GM12872 (cell line): Measurements from ENCODE around the gene PRSS22.

Experiments used
- TF ChIP-seq, protein P1 (sequence below): IDR thresholded peaks from 3 replicates; pipeline ENCODE4 v1.5.1; 2011; ENCODE audit warnings: low read depth, mild to moderate bottlenecking, low read length, moderate library complexity; ENCODE audit not compliant: insufficient read depth

Gene PRSS22

DNA sequence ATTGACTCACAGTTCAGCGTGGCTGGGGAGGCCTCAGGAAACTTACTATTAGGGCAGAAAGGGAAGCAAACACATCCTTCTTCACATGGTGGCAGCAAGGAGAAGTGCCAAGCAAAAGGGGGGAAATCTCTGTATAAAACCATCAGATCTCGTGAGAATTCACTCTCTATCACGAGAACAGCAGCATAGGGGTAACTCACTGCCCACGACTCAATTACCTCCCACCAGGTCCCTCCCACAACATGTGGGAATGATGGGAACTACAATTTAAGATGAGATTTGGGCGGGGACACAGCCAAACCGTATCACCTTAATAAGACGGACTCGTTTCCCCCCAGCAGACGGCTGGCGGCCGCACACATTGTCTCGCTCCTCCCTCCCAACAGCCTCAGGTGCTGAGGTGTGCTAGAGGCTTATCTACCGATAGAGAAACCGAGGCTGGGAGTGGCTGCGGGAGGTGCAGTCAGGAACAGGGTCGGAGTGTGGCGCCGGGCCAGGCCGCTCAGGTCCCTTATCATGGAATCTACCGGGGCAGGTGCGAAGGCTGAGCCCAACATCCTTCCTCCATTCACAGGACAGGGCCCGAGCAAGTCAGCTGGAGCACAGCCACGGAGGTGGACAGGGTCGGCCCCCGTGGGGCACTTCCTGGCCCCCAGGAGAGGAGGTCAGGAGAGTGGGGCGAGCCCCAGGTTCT lies 32.8 kb downstream of the PRSS22 start:
- TF ChIP-seq, protein P1, sequence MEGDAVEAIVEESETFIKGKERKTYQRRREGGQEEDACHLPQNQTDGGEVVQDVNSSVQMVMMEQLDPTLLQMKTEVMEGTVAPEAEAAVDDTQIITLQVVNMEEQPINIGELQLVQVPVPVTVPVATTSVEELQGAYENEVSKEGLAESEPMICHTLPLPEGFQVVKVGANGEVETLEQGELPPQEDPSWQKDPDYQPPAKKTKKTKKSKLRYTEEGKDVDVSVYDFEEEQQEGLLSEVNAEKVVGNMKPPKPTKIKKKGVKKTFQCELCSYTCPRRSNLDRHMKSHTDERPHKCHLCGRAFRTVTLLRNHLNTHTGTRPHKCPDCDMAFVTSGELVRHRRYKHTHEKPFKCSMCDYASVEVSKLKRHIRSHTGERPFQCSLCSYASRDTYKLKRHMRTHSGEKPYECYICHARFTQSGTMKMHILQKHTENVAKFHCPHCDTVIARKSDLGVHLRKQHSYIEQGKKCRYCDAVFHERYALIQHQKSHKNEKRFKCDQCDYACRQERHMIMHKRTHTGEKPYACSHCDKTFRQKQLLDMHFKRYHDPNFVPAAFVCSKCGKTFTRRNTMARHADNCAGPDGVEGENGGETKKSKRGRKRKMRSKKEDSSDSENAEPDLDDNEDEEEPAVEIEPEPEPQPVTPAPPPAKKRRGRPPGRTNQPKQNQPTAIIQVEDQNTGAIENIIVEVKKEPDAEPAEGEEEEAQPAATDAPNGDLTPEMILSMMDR = no peak

DNA sequence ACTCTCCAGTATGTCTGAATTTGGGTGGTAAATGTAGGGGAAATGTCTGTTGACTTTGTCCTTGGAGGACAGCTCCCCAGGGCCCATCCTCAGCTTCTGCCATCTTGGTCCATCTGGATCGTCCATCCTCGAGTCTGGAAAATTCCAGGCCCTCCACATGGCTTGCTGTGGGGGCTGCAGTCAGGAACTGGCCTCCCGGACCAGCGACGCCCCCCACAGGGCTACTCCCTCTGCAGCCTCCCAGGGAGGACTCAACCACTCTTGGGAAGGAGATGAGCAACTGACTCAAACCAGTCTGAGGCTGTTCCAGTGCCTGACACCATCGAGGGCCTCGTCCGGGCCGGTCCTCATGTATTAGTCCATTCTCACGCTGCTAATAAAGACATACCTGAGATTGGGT lies 33.3 kb downstream of the PRSS22 start:
- TF ChIP-seq, protein P1 = no peak

DNA sequence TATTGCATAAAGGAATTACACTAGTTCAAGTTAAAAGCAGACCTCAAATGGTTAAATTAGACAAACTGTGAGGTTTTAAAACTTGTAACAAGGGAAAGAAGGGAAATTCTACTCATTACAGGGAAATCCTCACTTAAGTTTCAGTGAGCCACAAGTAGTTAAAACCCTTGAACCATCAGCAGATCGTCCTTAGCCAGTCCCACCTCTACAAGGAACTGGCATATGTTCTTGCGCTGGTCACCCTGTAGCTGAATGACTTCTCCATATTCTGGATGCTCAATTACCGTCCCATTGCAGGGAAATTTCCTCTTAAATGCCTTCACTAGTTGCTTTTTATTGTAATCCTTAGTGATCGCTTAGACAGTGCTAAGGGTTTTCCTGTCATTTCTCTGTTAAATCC lies 35.5 kb downstream of the PRSS22 start:
- TF ChIP-seq, protein P1 = no peak

DNA sequence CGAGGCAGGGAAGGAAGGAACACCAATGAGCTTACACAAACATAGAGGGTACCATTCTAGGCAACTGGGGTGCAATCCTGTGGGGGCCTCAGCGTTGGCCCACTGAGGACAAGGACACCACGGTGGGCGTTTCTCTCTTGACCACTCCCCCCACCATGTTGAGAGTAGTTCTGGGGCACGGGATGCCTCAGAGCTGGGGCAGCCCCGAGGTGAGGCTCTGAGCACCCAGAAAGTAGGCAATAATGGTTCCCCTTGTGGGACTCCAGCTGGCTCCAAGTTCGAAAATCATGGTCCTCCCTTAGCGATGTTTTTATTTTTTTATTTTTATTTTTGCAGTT lies 35.8 kb downstream of the PRSS22 start:
- TF ChIP-seq, protein P1 = no peak

DNA sequence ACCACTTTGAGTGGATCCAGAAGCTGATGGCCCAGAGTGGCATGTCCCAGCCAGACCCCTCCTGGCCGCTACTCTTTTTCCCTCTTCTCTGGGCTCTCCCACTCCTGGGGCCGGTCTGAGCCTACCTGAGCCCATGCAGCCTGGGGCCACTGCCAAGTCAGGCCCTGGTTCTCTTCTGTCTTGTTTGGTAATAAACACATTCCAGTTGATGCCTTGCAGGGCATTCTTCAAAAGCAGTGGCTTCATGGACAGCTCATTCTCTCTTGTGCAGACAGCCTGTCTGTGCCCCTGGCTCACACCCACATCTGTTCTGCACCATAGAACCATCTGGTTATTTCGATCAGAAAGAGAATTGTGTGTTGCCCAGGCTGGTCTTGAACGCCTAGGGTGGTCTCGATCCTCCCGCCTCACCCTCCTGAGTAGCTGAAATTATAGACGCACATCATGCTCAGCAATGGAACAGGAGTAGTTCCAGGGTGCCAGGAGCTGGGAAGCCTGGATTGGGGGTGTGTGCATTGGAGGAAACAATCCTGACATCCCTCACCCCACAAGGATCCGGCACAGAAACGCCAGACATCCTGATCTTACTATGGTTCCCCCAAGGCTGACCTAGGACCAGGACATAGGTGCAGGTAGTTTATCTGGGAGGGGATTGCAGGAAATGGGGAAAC lies 36.3 kb downstream of the PRSS22 start:
- TF ChIP-seq, protein P1 = no peak

DNA sequence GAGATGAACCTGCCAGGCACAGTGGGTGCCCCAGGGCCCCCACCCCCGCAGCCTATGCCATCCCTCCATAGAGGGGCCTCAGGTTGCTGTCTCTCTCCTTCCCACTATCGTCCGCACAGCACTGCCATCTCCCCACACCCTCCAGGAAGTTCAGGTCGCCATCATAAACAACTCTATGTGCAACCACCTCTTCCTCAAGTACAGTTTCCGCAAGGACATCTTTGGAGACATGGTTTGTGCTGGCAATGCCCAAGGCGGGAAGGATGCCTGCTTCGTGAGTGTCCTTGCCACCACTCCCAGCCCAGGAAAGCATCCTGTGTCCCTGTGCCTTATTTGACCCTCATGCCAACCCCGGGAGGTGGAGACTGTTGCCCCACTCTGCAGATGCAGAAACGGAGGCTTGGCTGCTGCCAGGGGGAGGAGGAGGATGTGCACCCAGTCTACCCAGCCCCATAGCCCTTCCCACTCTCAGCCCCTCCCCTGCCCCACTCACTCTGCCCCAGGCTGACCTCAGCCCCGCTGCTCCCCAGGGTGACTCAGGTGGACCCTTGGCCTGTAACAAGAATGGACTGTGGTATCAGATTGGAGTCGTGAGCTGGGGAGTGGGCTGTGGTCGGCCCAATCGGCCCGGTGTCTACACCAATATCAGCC lies 37.0 kb downstream of the PRSS22 start:
- TF ChIP-seq, protein P1 = no peak

DNA sequence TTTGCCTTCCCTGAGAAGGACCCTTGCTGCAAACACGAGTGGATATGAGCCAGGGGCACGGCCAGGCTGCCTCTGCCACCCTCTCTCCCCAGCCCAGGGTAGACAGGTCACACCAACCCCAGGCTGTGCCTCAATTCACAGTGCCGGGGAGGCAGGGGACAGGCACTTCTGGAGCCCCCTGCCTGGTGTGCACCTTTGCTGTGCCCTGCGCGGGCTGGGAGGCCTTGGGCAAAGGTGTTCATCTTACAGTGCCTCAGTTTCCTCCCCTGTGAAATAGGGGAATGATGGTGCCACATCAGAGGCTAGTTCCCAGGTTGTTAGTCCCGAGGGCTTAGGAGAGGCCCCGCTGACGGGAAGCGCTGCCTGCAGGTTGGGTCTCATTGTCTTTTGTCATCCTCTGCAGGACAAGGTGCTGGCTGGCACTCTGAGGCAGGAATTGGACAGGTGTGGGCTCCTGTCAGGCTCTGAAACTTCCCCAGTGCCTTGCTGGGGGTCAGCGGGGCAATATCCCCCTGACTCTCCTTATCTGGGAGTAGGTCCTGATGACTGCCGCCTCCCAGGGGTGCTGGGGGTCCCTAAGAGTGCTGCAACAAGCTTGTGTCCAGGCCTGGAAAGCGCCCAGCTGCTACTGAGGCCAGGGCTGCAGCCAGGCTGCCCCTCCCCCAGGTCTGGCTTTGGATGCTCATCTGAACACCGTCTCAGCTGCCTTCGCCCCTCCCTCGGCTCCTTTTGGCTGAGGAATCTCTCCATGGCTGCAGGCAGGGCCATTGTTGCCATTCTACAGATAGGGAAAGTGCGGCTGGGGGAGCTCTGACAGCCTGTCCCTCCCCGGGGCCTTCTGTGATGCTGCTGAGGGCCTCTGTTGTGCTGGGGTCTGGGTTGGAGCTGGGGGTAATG lies 37.8 kb downstream of the PRSS22 start:
- TF ChIP-seq, protein P1 = no peak
